Smooth muscle cell (in vitro differentiated cells): ENCODE measurements around the gene CORIN. TPM values are rescaled to one million over a fixed set of nuclear protein-coding genes. Genes with fewer than 3 reads are reported as not detected.
"Not testable (repeated sequence)": the region's sequence is repeated elsewhere in the genome, so short reads cannot be mapped to it uniquely, and the experiment has no call there.

Experiments
- DNase-seq: peaks from one replicate; lab custom pipeline; 2025; ENCODE audit not compliant: unreplicated experiment; lab: John Stamatoyannopoulos, UW
- H2AFZ ChIP-seq: fragments of 200-600 bp; sonication (generic); 2 replicates; pipeline ENCODE4 v1.6.0; 2016; ENCODE audit warnings: antibody characterized with exemption, low read depth, mild to moderate bottlenecking
- H3F3A ChIP-seq: fragments of 200-600 bp; sonication (generic); 2 replicates; pipeline ENCODE4 v1.6.0; 2017; ENCODE audit warnings: antibody characterized with exemption, low read depth
- H3K27ac ChIP-seq: fragments of 200-600 bp; sonication (generic); 2 replicates; pipeline ENCODE4 v1.5.1; 2016; ENCODE audit warnings: low read depth, mild to moderate bottlenecking
- H3K27me3 ChIP-seq: fragments of 200-600 bp; sonication (generic); 2 replicates; pipeline ENCODE4 v1.6.1; 2016; ENCODE audit warnings: low read depth, mild to moderate bottlenecking
- H3K36me3 ChIP-seq: fragments of 200-600 bp; sonication (generic); 2 replicates; pipeline ENCODE4 v1.5.1; 2016; ENCODE audit warnings: low read depth
- H3K4me1 ChIP-seq: fragments of 200-600 bp; sonication (generic); 2 replicates; pipeline ENCODE4 v1.5.1; 2016; ENCODE audit warnings: low read depth
- H3K4me2 ChIP-seq: fragments of 200-600 bp; sonication (generic); 2 replicates; pipeline ENCODE4 v1.6.0; 2016; ENCODE audit warnings: mild to moderate bottlenecking
- H3K4me3 ChIP-seq: fragments of 200-600 bp; sonication (generic); 2 replicates; pipeline ENCODE4 v1.5.1; 2016; ENCODE audit warnings: mild to moderate bottlenecking
- H3K79me2 ChIP-seq: fragments of 200-600 bp; sonication (generic); 2 replicates; pipeline ENCODE4 v1.6.0; 2016; ENCODE audit warnings: low read depth, mild to moderate bottlenecking
- H3K9ac ChIP-seq: fragments of 200-600 bp; sonication (generic); 2 replicates; pipeline ENCODE4 v1.6.0; 2016; ENCODE audit warnings: low read depth
- H3K9me3 ChIP-seq: fragments of 200-600 bp; sonication (generic); replicated peaks from 2 replicates; pipeline ENCODE4 v1.5.1; 2016; ENCODE audit warnings: low read depth
- H4K20me1 ChIP-seq: fragments of 200-600 bp; sonication (generic); 2 replicates; pipeline ENCODE4 v1.6.0; 2016; ENCODE audit warnings: low read depth
- CTCF ChIP-seq: fragments of 200-600 bp; sonication (generic); IDR thresholded peaks from 2 replicates; pipeline ENCODE4 v1.5.1; 2017; ENCODE audit warnings: borderline replicate concordance, mild to moderate bottlenecking, antibody characterized with exemption; ENCODE audit not compliant: insufficient read depth, poor library complexity, severe bottlenecking
- WGBS: methylation state at CpG from one replicate; pipeline ENCODE4 v1.1.7; 2016; ENCODE audit warnings: low lambda C conversion rate; 5-methylcytosine and 5-hydroxymethylcytosine counted together
- polyA plus RNA-seq: library from polyadenylated mRNA; unstranded; fragments of >200 nt; fragmentation: Nextera tagmentation; extraction: Ambion mirVana; gene quantifications from 2 replicates; pipeline ENCODE4 v1.2.1, GENCODE V29; 2016
- total RNA-seq: library from RNA; depleted of rRNA; stranded (reverse); fragments of >200 nt; gene quantifications from 2 replicates; pipeline ENCODE4 v1.2.3, GENCODE V29; 2014

Gene CORIN
- total and polyA plus RNA-seq, 2 experiments from 2014 or later = 0.27 to 1.8 TPM

DNA sequence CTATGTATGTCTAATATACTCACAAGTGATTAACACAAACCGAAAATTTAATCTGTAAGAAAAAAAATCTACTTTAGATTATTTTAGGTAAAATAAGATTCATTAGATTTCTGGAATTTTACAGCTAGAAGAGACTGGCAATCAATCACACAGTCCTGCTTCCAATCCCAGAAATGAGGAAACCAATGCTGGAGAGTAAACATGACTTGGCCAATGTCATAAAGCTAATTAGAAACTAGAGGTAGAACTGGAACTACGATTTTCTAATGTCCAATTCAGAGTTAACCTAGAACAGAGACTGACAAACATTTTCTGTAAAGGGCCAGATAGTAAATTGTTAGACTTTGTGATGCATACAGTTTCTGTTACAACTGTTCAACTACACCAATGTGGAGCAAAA is 123.6 kb downstream of the CORIN start:
- no peak overlapping the region for H3K4me3 ChIP-seq
- H3K4me2 ChIP-seq = no peak overlapping the region
- H3K4me1 ChIP-seq = peaks cover 6% of the 10 kb centered on the region
- no peak for TF ChIP-seq CTCF
- no peaks in the 10 kb centered on the region for H3K36me3 ChIP-seq
- no peak for DNase-seq
- no peaks in the 10 kb centered on the region for H4K20me1 ChIP-seq
- no peak overlapping the region for H2AFZ ChIP-seq
- H3K9ac ChIP-seq = no peak overlapping the region
- no peaks in the 10 kb centered on the region for H3K27me3 ChIP-seq
- no peak overlapping the region for H3K27ac ChIP-seq
- WGBS = 59% methylated on average over 2 of the region's 2 CpGs
- no peaks in the 10 kb centered on the region for H3K79me2 ChIP-seq
- H3K9me3 ChIP-seq = no peaks in the 10 kb centered on the region
- H3F3A ChIP-seq = no peaks in the 10 kb centered on the region

GRCh38 chr4:47713129-47713834 is 124.6 kb downstream of the CORIN start:
- no peak for DNase-seq
- no peaks in the 10 kb centered on the region for H3F3A ChIP-seq
- H3K79me2 ChIP-seq = no peaks in the 10 kb centered on the region
- no peaks in the 10 kb centered on the region for H4K20me1 ChIP-seq
- TF ChIP-seq CTCF = no peak
- H3K9ac ChIP-seq = no peak overlapping the region
- no peaks in the 10 kb centered on the region for H3K9me3 ChIP-seq
- 82% methylated on average over 6 of the region's 6 CpGs for WGBS
- no peak overlapping the region for H2AFZ ChIP-seq
- H3K27ac ChIP-seq = no peak overlapping the region
- no peak overlapping the region for H3K4me2 ChIP-seq
- H3K27me3 ChIP-seq = no peaks in the 10 kb centered on the region
- no peak overlapping the region for H3K4me3 ChIP-seq
- H3K36me3 ChIP-seq = no peaks in the 10 kb centered on the region
- peaks cover 6% of the 10 kb centered on the region for H3K4me1 ChIP-seq

DNA sequence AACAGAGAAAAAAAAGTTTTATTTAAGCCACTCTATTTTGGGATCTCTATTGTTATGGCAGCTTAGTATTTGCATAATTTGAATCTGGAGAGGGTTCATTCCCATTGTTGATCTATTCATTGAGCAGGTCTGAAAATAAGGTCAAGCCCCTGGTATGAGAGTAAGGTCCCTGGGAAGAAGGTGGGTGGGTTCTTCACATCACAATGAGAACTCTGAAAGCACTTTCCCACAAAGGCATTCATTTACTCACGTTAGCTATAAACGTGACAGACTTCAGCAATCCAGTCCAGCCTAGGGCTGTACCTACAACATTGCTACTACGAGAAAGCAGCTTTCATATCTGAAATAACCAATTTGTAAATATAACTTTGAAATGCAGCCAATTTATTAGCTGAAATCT is 126.2 kb downstream of the CORIN start:
- H3K9ac ChIP-seq = no peak overlapping the region
- H3F3A ChIP-seq = no peaks in the 10 kb centered on the region
- H3K27me3 ChIP-seq = no peaks in the 10 kb centered on the region
- H3K9me3 ChIP-seq = no peaks in the 10 kb centered on the region
- no peak overlapping the region for H3K27ac ChIP-seq
- DNase-seq = no peak
- H3K36me3 ChIP-seq = no peaks in the 10 kb centered on the region
- no peaks in the 10 kb centered on the region for H4K20me1 ChIP-seq
- H3K79me2 ChIP-seq = no peaks in the 10 kb centered on the region
- no peak overlapping the region for H2AFZ ChIP-seq
- 80% methylated on average over 3 of the region's 3 CpGs for WGBS
- no peak for TF ChIP-seq CTCF
- H3K4me1 ChIP-seq = peaks cover under 1% of the 10 kb centered on the region
- no peak overlapping the region for H3K4me2 ChIP-seq
- H3K4me3 ChIP-seq = no peak overlapping the region

GRCh38 chr4:47711183-47711582 is 126.7 kb downstream of the CORIN start:
- DNase-seq = no peak
- Histone ChIP-seq H4K20me1 (no peaks in the 10 kb centered on the region), H3K27ac (no peak overlapping the region), H3K79me2 (no peaks in the 10 kb centered on the region), H3K9ac (no peak overlapping the region), H2AFZ (no peak overlapping the region), H3F3A (no peaks in the 10 kb centered on the region), H3K4me1 (no peaks in the 10 kb centered on the region), H3K4me3 (no peak overlapping the region), H3K4me2 (no peak overlapping the region), H3K36me3 (no peaks in the 10 kb centered on the region), H3K27me3 (no peaks in the 10 kb centered on the region), H3K9me3 (no peaks in the 10 kb centered on the region)
- WGBS = 70% methylated on average over 4 of the region's 4 CpGs
- TF ChIP-seq CTCF = no peak

DNA sequence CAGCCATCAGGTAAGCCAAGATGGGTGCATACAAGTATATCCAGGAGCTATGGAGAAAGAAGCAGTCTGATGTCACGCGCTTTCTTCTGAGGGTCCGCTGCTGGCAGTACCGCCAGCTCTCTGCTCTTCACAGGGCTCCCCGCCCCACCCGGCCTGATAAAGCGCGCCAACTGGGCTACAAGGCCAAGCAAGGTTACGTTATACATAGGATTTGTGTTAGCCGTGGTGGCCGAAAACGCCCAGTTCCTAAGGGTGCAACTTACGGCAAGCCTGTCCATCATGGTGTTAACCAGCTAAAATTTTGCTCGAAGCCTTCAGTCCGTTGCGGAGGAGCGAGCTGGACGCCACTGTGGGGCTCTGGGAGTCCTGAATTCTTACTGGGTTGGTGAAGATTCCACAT is 131.5 kb downstream of the CORIN start:
- H3K4me3 ChIP-seq, H3K36me3 ChIP-seq, H3K4me2 ChIP-seq, DNase-seq, H3K27ac ChIP-seq, H3K79me2 ChIP-seq, H3F3A ChIP-seq, H3K9me3 ChIP-seq, H3K9ac ChIP-seq, H3K27me3 ChIP-seq, H2AFZ ChIP-seq, H3K4me1 ChIP-seq, H4K20me1 ChIP-seq: not testable (repeated sequence)
- WGBS = 98% methylated on average over 18 of the region's 18 CpGs
